Loucy (cell line): Measurements from ENCODE around the gene SLITRK4.

ENCODE experiments used
- H2AFZ ChIP-seq: fragments of 200-600 bp; sonication (generic); 2 replicates; pipeline ENCODE4 v1.6.0; 2016; ENCODE audit warnings: antibody characterized with exemption, mild to moderate bottlenecking, low read length, moderate library complexity
- H3F3A ChIP-seq: fragments of 200-600 bp; 2 replicates; pipeline ENCODE4 v1.6.0; 2016; ENCODE audit warnings: antibody characterized with exemption, low read depth, mild to moderate bottlenecking
- H3K27me3 ChIP-seq: fragments of 200-600 bp; sonication (generic); 2 replicates; pipeline ENCODE4 v1.6.1; 2014; ENCODE audit warnings: low read length, mild to moderate bottlenecking; ENCODE audit not compliant: insufficient read depth, poor library complexity, severe bottlenecking
- H3K36me3 ChIP-seq: fragments of 200-600 bp; sonication (generic); 2 replicates; pipeline ENCODE4 v1.6.1; 2016; ENCODE audit warnings: low read length; ENCODE audit not compliant: insufficient read depth
- H3K4me1 ChIP-seq: fragments of 200-600 bp; sonication (generic); 2 replicates; pipeline ENCODE4 v1.5.1; 2014; ENCODE audit warnings: low read length, mild to moderate bottlenecking; ENCODE audit not compliant: insufficient read depth, poor library complexity, severe bottlenecking
- H3K4me2 ChIP-seq: fragments of 200-600 bp; sonication (generic); 2 replicates; pipeline ENCODE4 v1.6.0; 2014; ENCODE audit warnings: antibody characterized with exemption, low read length, low read depth, mild to moderate bottlenecking; ENCODE audit not compliant: poor library complexity, severe bottlenecking
- H3K4me3 ChIP-seq: fragments of 200-600 bp; sonication (generic); 2 replicates; pipeline ENCODE4 v1.5.1; 2014; ENCODE audit warnings: low read length, mild to moderate bottlenecking, mixed read lengths; ENCODE audit not compliant: poor library complexity, severe bottlenecking
- H3K79me2 ChIP-seq: fragments of 200-600 bp; sonication (generic); 2 replicates; pipeline ENCODE4 v1.6.1; 2014; ENCODE audit warnings: low read length; ENCODE audit not compliant: insufficient read depth
- H3K9ac ChIP-seq: fragments of 200-600 bp; sonication (generic); 2 replicates; pipeline ENCODE4 v1.6.0; 2014; ENCODE audit warnings: mild to moderate bottlenecking, low read depth, low read length, moderate library complexity; ENCODE audit not compliant: poor library complexity, severe bottlenecking
- H3K9me2 ChIP-seq: fragments of 200-600 bp; sonication (generic); replicated peaks from 2 replicates; pipeline ENCODE4 v1.6.1; 2016; ENCODE audit warnings: low read depth, low read length, mixed read lengths
- H3K9me3 ChIP-seq: fragments of 200-600 bp; sonication (generic); 2 replicates; pipeline ENCODE4 v1.6.1; 2014; ENCODE audit warnings: mild to moderate bottlenecking, antibody characterized with exemption, low read length, low read depth; ENCODE audit not compliant: insufficient read depth
- H4K20me1 ChIP-seq: fragments of 200-600 bp; sonication (generic); 2 replicates; pipeline ENCODE4 v1.6.0; 2014; ENCODE audit warnings: antibody characterized with exemption, low read length, mild to moderate bottlenecking; ENCODE audit not compliant: insufficient read depth, poor library complexity, severe bottlenecking
- CTCF ChIP-seq: fragments of 200-600 bp; sonication (generic); conservative IDR thresholded peaks from 2 replicates; pipeline ENCODE4 v1.5.1; 2014; ENCODE audit warnings: mild to moderate bottlenecking, antibody characterized with exemption, low read length
- EZH2phosphoT487 ChIP-seq: fragments of 200-600 bp; IDR thresholded peaks from 2 replicates; pipeline ENCODE4 v1.6.1; 2018; ENCODE audit warnings: antibody characterized with exemption, mild to moderate bottlenecking, moderate library complexity, borderline replicate concordance

The SLITRK4 gene

GRCh38 chrX:143621276-143621675 is 14.6 kb downstream of the SLITRK4 start:
- H3K4me1 ChIP-seq: no peaks in the 10 kb centered on the region
- no peaks in the 10 kb centered on the region for H3K9me3 ChIP-seq
- no peaks in the 10 kb centered on the region for H3K79me2 ChIP-seq
- TF ChIP-seq EZH2phosphoT487: no peak
- no peak overlapping the region for H3K4me2 ChIP-seq
- no peak overlapping the region for H2AFZ ChIP-seq
- H4K20me1 ChIP-seq: no peaks in the 10 kb centered on the region
- no peaks in the 10 kb centered on the region for H3K9me2 ChIP-seq
- no peak overlapping the region for H3K9ac ChIP-seq
- no peak overlapping the region for H3K4me3 ChIP-seq
- H3F3A ChIP-seq: no peaks in the 10 kb centered on the region
- no peaks in the 10 kb centered on the region for H3K36me3 ChIP-seq
- H3K27me3 ChIP-seq: no peaks in the 10 kb centered on the region

GRCh38 chrX:143615851-143616250 is 20.1 kb downstream of the SLITRK4 start:
- Histone ChIP-seq H3K4me1 (no peaks in the 10 kb centered on the region), H4K20me1 (no peaks in the 10 kb centered on the region), H3K27me3 (no peaks in the 10 kb centered on the region), H2AFZ (no peak overlapping the region), H3K79me2 (no peaks in the 10 kb centered on the region), H3K36me3 (no peaks in the 10 kb centered on the region), H3K4me3 (no peak overlapping the region), H3K9me3 (no peaks in the 10 kb centered on the region), H3K9ac (no peak overlapping the region), H3F3A (no peaks in the 10 kb centered on the region), H3K9me2 (no peaks in the 10 kb centered on the region), H3K4me2 (no peak overlapping the region)
- no peak for TF ChIP-seq CTCF
- no peak for TF ChIP-seq EZH2phosphoT487

- H3K4me2 ChIP-seq: no peak overlapping the region
- TF ChIP-seq EZH2phosphoT487 (no peak), CTCF (no peak)
- no peaks in the 10 kb centered on the region for H3K4me1 ChIP-seq
Measured at GRCh38 chrX:143601809-143602208, 34.1 kb downstream of the SLITRK4 start.

GRCh38 chrX:143581240-143581639 is 54.7 kb downstream of the SLITRK4 start:
- Histone ChIP-seq H2AFZ (no peak overlapping the region), H4K20me1 (no peaks in the 10 kb centered on the region), H3F3A (no peaks in the 10 kb centered on the region), H3K79me2 (no peaks in the 10 kb centered on the region), H3K9me2 (no peaks in the 10 kb centered on the region), H3K4me1 (no peaks in the 10 kb centered on the region), H3K9me3 (no peaks in the 10 kb centered on the region), H3K36me3 (no peaks in the 10 kb centered on the region), H3K4me3 (no peak overlapping the region), H3K4me2 (no peak overlapping the region), H3K27me3 (no peaks in the 10 kb centered on the region), H3K9ac (no peak overlapping the region)
- no peak for TF ChIP-seq CTCF
- no peak for TF ChIP-seq EZH2phosphoT487

More at GRCh38 chrX:143601809-143602208, 34.1 kb downstream of the SLITRK4 start:
- Histone ChIP-seq H3K9ac (no peak overlapping the region), H4K20me1 (no peaks in the 10 kb centered on the region), H3K9me2 (no peaks in the 10 kb centered on the region), H3F3A (no peaks in the 10 kb centered on the region), H3K4me3 (no peak overlapping the region), H2AFZ (no peak overlapping the region), H3K36me3 (no peaks in the 10 kb centered on the region), H3K9me3 (no peaks in the 10 kb centered on the region), H3K27me3 (no peaks in the 10 kb centered on the region), H3K79me2 (no peaks in the 10 kb centered on the region)
